ENCODE data around the gene FBXO39.

- TF ChIP-seq TAF1 (IDR thresholded peaks at IDR 0.05; ENCODE audit: borderline replicate concordance, insufficient read depth, low read length) (no peak), POLR2AphosphoS5 (IDR thresholded peaks at IDR 0.05; ENCODE audit: low read depth, low read length) (no peak), SIN3A (IDR thresholded peaks at IDR 0.05; ENCODE audit: borderline replicate concordance, insufficient read depth, low read length) (no peak)
Observed at GRCh38 chr17:6812295-6812694, 36.3 kb downstream of the FBXO39 start.

Measured in PFSK-1 (cell line).